Nephron progenitor cell (in vitro differentiated cells): ENCODE results near the gene ZNF638.

Experiments used
- DNase-seq: peaks from one replicate; pipeline ENCODE4 v3.0.0; 2021
- H3K27ac Mint-ChIP-seq: 2 replicates; pipeline ENCODE4 v1.8.0; 2021; ENCODE audit warnings: mild to moderate bottlenecking, moderate library complexity, mixed read lengths
- H3K27me3 Mint-ChIP-seq: 2 replicates; pipeline ENCODE4 v1.8.0; 2021; ENCODE audit warnings: mild to moderate bottlenecking, low read depth, mixed read lengths; ENCODE audit not compliant: poor library complexity
- H3K36me3 Mint-ChIP-seq: 2 replicates; pipeline ENCODE4 v1.8.0; 2021; ENCODE audit warnings: low read depth, mixed read lengths
- H3K4me1 Mint-ChIP-seq: 2 replicates; pipeline ENCODE4 v1.8.0; 2021; ENCODE audit warnings: mixed read lengths
- H3K4me3 Mint-ChIP-seq: 2 replicates; pipeline ENCODE4 v1.8.0; 2021; ENCODE audit warnings: mild to moderate bottlenecking, moderate library complexity, mixed read lengths
- H3K9me3 Mint-ChIP-seq: 2 replicates; pipeline ENCODE4 v1.8.0; 2021; ENCODE audit warnings: mild to moderate bottlenecking, moderate library complexity, mixed read lengths
- TF ChIP-seq, protein P1 (sequence below): fragments of 200-600 bp; sonication (generic); IDR thresholded peaks from 2 replicates; pipeline ENCODE4 v1.5.0; 2021; ENCODE audit warnings: antibody characterized with exemption

The ZNF638 gene

DNA sequence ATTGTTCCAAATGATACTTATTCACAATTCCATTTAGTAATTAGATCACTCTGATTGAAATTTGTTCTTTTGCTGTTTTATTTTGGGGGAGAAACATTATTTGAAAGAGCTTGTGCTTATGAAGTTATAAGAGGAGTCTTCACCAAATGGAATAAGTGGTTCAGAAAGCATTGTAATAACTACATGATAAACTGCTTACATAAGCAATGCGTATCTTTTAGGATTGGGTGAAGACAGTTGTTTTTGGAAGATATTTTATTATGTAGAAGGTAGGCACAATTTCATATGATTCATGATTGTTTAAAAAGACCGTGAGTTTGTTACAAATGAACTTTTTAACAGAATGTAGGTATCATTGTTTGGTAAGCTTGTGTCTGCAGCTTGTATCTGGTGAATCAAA lies 14.5 kb downstream of the ZNF638 start:
- Mint-ChIP-seq H3K27me3 (no peaks in the 10 kb centered on the region), H3K4me3 (no peak overlapping the region), H3K9me3 (no peaks in the 10 kb centered on the region), H3K27ac (no peak overlapping the region), H3K4me1 (no peaks in the 10 kb centered on the region), H3K36me3 (peaks cover 75% of the 10 kb centered on the region)
- TF ChIP-seq, protein P1, sequence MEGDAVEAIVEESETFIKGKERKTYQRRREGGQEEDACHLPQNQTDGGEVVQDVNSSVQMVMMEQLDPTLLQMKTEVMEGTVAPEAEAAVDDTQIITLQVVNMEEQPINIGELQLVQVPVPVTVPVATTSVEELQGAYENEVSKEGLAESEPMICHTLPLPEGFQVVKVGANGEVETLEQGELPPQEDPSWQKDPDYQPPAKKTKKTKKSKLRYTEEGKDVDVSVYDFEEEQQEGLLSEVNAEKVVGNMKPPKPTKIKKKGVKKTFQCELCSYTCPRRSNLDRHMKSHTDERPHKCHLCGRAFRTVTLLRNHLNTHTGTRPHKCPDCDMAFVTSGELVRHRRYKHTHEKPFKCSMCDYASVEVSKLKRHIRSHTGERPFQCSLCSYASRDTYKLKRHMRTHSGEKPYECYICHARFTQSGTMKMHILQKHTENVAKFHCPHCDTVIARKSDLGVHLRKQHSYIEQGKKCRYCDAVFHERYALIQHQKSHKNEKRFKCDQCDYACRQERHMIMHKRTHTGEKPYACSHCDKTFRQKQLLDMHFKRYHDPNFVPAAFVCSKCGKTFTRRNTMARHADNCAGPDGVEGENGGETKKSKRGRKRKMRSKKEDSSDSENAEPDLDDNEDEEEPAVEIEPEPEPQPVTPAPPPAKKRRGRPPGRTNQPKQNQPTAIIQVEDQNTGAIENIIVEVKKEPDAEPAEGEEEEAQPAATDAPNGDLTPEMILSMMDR = no peak
- no peak for DNase-seq

DNA sequence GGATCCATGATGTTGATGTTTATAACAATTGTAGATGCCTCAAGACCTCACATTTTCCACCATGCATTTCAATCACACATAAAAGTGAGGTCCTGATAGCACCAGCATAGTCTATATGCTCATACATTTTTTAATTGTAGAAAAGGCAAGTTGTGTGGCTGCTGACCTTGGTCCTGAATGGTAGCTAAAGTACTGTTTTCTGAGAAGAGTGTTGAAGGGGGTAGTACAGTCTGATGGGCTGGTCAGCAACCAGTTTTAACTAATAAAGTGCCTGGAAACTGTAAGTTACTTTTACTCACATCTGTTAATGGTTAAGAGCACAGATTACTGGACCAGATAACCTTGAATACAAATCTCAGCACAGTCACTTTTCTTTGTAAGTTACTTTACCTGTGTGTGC lies 15.9 kb downstream of the ZNF638 start:
- H3K4me3 Mint-ChIP-seq = no peak overlapping the region
- no peaks in the 10 kb centered on the region for H3K4me1 Mint-ChIP-seq
- H3K27ac Mint-ChIP-seq = no peak overlapping the region
- H3K36me3 Mint-ChIP-seq = peaks cover 76% of the 10 kb centered on the region
- no peaks in the 10 kb centered on the region for H3K9me3 Mint-ChIP-seq
- no peaks in the 10 kb centered on the region for H3K27me3 Mint-ChIP-seq
- peak; percentile 40 for DNase-seq
- TF ChIP-seq, protein P1 = no peak

DNA sequence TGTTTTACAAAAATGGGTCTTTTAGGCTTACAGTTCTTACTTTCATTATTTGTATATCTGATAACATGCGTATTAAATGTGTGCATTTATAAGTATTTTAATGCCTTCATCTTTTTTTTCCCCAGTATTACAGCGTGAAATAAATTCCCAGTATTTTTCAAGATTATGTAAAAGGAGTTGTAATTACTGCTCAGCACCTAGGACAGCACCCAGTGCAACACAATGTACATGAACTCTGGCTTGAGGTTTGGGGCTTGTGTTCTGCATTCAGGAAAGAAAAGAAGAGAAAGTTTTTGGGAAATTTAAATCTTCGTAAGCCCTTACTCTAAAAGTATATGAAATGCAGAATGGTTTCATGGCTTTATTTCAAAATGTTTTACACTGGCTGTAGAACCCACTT lies 16.7 kb downstream of the ZNF638 start:
- Mint-ChIP-seq H3K9me3 (no peaks in the 10 kb centered on the region), H3K27me3 (no peaks in the 10 kb centered on the region), H3K4me3 (no peak overlapping the region), H3K27ac (no peak overlapping the region), H3K4me1 (no peaks in the 10 kb centered on the region), H3K36me3 (peaks cover 76% of the 10 kb centered on the region)
- TF ChIP-seq, protein P1 = no peak
- peak; percentile 45 for DNase-seq

DNA sequence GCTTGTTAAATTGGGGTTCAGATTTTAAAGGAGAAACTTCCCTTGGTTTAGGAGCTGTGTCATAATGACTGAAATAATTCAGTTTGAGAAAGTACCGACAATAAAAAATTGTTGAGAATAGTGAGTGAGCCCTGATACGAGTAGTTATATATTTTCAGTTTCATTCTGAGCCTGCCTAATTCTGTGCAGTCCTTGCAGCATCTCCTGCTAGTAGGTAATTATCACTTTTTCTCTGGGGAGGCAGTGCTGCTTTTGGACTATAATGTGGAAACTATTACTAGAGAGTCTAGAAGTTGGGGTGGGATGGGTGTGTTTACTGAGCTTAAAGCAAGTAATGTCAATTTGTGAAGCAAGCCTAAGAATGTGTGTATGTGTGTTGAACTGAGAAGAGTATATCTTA lies 21.7 kb downstream of the ZNF638 start:
- TF ChIP-seq, protein P1 = no peak
- no peak overlapping the region for H3K27ac Mint-ChIP-seq
- H3K27me3 Mint-ChIP-seq = no peaks in the 10 kb centered on the region
- H3K9me3 Mint-ChIP-seq = no peaks in the 10 kb centered on the region
- no peak overlapping the region for H3K4me3 Mint-ChIP-seq
- H3K36me3 Mint-ChIP-seq = peaks cover 73% of the 10 kb centered on the region
- no peaks in the 10 kb centered on the region for H3K4me1 Mint-ChIP-seq
- no peak for DNase-seq

DNA sequence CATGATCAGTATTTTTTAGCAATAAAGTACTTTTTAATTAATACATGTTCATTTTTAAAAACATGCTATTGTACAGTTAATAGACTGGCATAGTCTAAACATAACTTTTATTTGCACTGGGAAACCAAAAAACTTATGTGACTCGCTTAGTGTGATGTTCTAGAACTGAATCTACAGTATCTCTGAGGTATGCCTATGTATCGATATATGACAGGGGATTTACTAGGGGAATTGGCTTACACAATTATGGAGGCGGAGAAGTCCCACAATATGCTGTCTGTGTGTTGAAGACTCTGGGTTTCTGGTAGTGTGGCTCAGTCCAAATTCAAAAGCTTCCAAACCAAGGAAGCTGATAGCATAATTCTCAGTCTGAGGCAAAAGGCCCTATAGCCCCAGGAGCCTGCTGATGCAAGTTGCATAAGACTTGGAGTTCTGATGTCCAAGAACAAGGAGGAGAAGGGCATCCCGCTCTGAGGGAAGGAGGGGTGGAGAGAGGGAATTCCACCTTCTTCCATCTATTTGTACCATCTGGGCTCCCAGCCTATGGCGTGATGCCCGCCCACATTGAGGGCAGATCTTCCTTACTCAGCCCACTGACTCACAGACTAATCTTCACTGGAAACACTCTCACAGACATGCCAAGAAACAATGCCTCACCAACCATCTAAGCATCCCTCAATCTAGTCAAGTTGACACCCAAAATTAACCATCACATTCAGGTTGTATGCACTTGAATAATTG lies 27.5 kb downstream of the ZNF638 start:
- Mint-ChIP-seq H3K4me3 (no peak overlapping the region), H3K36me3 (peaks cover 62% of the 10 kb centered on the region), H3K27ac (no peak overlapping the region), H3K4me1 (no peaks in the 10 kb centered on the region), H3K9me3 (no peaks in the 10 kb centered on the region), H3K27me3 (no peaks in the 10 kb centered on the region)
- TF ChIP-seq, protein P1 = no peak
- no peak for DNase-seq

DNA sequence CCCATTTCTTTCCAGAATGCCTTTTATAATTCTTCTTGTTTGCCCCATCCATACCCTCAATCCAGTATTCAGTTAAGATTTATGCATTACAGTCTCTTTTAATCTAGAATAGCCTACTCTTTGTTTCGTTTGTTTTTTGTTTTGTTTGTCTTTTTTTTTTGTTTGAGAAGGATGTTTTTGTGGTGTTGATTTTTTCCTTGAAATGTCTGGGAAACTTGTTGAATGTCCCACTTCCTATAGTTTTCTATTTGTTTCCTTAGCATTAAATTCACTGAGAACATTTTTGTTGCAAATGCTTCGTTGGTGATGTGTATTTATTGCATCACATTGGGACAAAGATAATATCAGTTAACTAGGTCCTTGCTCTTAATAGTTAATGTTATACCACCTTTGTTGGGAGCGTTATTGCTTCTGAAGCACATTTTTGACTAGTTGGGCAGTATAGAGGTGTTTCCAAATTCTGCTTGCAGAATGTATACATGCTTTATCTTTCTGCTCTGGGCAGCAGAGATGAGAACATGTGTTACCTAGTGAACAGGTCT lies 28.9 kb downstream of the ZNF638 start:
- Mint-ChIP-seq H3K4me3 (no peak overlapping the region), H3K27me3 (no peaks in the 10 kb centered on the region), H3K27ac (no peak overlapping the region), H3K36me3 (peaks cover 73% of the 10 kb centered on the region), H3K9me3 (no peaks in the 10 kb centered on the region), H3K4me1 (no peaks in the 10 kb centered on the region)
- TF ChIP-seq, protein P1 = no peak
- DNase-seq = no peak
